Medulla oblongata (tissue), 1 donor: ENCODE results near the gene TMEM163.
A peak's percentile ranks its signal among the peaks of the same experiment; 100 is the strongest.
"Not testable (repeated sequence)": the region's sequence is repeated elsewhere in the genome, so short reads cannot be mapped to it uniquely, and the experiment has no call there.

Source experiments
- DNase-seq: peaks from one replicate; pipeline ENCODE4 v3.0.0-alpha.2; 2015; ENCODE audit errors: extremely low spot score

TMEM163 gene

DNA sequence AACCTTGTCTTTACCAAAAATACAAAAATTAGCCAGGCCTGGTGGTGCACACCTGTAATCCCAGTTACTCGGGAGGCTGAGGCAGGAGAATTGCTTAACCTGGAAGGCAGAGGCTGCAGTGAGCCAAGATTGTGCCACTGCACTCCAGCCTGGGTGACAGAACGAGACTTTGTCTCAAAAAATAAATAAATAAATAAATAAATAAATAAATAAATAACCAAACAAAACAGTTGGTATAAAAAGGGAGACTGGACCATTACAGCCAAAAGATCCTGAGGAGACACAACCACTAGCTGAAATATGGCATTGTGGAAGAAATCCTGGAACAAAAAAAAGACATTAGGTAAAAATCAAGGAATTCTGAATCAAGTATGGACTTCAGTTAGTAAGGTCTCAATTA is 4.9 kb upstream of the TMEM163 start:
- DNase-seq: not testable (repeated sequence)

- DNase-seq: no peak
Measured at GRCh38 chr2:134722728-134723127, 3.9 kb upstream of the TMEM163 start.

- DNase-seq: no peak
Measured at GRCh38 chr2:134721596-134721995, 2.8 kb upstream of the TMEM163 start.

DNA sequence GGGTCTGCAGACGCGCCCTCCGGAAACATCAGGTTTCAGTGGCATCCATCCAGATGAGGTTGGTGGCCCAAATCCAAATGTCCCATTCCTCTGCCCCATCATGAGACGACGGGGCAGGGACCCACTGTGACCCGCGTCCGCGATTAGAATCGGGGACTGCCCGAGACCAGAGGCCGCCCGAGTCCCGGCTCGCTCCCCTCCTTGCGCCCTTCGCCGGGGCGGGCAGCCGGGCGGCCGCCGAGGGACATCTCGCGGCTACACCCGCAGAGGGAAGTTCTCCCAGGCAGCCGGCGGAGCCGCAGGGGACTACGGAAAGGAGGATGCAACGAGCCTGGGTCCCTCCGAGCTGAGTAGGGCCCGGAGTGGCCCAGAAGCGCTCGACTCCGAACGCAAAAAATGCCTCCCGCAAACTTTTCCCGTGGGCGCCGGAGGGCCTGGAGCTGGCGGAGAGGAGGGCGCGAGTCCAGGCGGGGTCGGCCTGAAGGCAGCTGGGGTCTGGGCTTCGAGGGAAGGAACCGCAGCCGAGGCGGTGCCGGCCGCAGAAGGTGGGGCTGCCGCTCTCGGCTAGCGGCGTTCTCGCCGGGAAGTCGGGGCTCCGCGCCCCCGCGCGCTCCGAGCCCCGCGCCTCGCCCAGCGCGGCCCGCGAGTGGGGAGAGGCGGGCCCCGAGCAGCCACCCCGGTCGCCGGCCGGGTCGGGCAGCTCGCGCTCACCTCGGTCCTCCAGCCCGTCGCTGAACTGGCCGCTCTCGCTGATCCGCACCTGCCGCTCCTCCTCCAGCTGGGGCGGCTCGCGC is 580 bp downstream of the TMEM163 start:
- no peak for DNase-seq

DNA sequence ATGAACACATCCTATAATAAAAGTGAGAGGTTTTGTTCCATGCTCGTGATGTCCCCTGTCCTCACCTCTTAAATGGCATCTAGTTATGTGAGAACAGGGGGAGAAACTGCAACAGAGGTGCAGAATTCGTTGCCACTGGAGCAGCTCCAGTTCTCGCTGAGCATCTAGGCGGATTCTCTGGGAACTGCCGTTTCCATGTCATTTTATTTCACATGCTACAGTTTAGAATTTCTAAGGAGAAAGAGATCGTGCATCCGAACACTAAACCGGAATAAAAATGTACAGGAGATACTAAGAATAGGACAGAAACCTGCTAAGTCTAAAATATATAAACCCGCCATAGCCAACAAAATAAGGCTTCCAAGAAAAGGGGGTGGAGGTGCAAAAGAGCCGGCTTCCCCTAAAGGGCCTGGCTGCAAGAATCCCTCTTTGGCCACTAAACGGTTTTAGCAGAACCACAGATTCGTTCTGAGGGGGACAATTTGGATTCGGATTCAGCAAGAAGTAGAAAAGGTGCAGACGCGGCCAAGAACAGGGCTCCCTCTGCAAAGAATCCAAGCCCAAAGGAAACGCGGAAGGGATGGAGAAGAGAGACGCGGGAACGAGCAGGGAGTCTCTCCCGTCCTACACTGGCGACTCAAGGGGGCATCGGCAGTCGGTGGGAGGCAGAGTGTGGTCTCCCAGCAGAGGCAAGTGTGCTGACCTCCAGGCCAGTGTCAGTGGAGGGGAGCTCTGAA is 1.3 kb downstream of the TMEM163 start:
- peak; percentile 41 for DNase-seq

- DNase-seq: peak; percentile 44
Measured at GRCh38 chr2:134716721-134717243, 2.0 kb downstream of the TMEM163 start.

GRCh38 chr2:134715932-134716643 is 2.7 kb downstream of the TMEM163 start:
- no peak for DNase-seq

GRCh38 chr2:134714228-134714627 is 4.6 kb downstream of the TMEM163 start:
- no peak for DNase-seq

- no peak for DNase-seq
Measured at GRCh38 chr2:134713606-134714005, 5.2 kb downstream of the TMEM163 start.

- DNase-seq: peak; percentile 41
Measured at GRCh38 chr2:134713176-134713575, 5.6 kb downstream of the TMEM163 start.

DNA sequence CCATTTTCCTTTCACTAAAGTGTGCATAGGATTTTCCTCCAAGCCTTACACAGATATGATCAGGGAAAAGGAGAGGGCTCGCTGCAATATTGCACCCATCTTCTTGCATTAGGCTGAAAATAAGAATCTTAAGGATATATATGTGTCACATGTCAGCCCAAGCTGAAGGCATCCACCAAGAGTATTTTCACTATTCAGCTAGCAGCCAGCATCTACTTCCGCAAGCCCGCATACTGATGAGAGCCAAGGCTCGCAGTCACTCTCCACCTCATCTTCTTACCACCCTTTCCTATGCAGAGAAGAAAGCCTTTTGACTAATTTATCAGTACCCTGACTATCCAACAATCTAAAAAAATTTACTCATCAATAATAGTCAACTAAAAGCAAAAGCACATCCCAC is 6.1 kb downstream of the TMEM163 start:
- DNase-seq: peak; percentile 42

DNA sequence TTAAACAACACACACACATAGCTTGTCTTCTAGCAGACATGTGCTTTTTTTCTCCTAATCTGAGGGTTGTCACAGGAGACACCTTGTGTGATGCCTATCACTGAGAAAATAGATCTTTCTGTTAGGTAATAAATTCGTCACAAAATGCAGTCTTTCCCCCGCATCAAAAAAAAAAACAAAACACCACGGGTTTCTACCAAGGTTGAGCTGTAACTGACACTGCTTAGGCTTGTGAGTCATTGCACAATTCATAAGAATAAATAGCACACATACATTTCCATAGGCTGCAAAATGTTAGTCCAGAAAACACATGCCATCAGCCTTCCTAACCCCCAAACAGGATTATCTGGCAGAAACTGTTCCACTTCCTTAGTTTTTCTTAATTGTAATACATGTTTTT is 6.5 kb downstream of the TMEM163 start:
- DNase-seq: no peak

- DNase-seq: no peak
Measured at GRCh38 chr2:134711692-134712091, 7.1 kb downstream of the TMEM163 start.

DNA sequence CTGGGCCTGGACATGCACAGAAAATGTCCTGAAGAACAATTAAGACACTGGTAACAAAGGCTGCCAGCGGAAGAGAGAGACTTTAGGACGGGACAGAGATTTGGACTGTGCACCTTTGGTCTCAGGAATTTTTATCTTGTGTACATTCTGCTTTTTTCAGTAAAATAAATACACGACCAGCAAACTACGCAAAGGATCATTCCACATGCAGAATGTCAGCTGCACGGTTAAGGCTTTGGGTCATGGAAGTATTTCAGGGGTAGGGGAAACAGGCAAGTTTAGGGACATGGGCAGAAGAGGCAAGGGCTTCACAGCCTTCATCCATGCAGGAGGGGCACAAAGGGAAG is 11.5 kb downstream of the TMEM163 start:
- no peak for DNase-seq

GRCh38 chr2:134706587-134707329 is 12.0 kb downstream of the TMEM163 start:
- DNase-seq: peak; percentile 54

DNA sequence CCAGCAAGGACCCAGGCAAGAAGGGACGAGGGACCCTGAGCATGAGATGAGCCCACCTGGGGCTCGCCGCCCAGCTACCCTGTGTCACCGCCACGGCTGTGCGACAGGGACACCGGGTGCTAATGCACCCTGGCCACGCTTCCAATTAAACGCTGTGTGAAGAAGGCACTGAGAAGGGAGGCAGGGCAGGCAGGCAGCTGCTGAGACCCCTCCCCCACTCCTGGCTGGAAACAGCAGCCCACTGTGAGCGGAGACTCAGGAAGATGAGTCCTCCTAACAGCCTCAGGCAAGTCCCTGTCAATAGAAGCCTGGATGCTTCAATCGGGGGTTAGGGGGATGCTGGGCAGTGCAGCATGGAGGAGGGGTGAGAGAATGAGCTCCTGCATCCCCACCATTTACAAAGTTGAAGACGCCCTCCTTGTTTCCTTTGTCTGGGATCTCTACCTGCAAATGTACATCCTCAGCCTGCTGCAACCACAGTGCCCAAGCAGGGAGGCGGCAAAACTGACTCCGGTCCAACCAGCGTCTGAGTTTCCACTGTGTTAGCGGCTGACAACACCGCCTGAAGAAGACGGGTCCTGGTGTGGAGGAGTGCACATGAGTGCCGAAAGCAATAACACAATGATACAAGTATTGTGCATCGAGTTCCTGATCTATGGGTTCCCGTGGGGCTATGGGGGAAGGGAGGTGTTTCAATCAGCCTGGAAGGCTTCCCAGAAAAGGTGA is 12.8 kb downstream of the TMEM163 start:
- DNase-seq: no peak

GRCh38 chr2:134704173-134704572 is 14.6 kb downstream of the TMEM163 start:
- DNase-seq: no peak

- DNase-seq: no peak
Measured at GRCh38 chr2:134703426-134703825, 15.4 kb downstream of the TMEM163 start.

DNA sequence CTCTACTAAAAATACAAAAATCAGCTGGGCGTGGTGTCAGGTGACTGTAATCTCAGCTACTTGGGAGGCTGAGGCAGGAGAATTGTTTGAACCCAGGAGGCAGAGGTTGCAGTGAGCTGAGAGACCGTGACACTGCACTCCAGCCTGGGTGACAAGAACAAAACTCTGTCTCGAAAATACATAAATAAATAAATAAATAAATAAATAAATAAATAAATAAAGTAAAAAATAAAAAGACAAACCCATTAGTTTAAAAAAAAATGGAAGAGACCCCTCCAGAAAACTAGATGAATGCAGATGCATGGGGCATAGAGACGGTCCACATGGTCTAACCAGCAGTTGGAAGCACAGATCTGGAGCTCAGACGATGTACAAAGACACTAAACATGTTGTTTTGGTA is 18.1 kb downstream of the TMEM163 start:
- no peak for DNase-seq

DNA sequence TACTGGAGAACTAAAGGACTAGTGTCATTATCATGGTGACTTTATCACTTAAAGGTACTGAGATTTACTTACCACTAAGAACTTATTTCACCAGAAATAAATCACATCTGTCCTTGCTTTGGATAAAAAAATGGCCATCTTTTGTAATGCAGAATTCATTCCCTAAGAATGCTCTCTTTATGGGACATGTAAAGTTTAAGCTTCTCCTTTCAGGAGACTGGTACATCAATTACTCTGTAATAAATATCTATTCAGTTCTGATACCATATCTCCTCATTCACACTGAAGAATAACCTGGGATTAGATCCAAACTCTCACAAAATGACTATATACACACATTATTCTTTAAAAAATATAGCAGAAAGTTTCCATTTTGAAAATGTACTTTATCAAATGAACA is 24.4 kb downstream of the TMEM163 start:
- DNase-seq: no peak
